Non-pigmented ciliary epithelial cell (primary cell): Measurements from ENCODE around the gene G3BP2.
"Not testable (repeated sequence)": the region's sequence is repeated elsewhere in the genome, so short reads cannot be mapped to it uniquely, and the experiment has no call there.

Source experiments
- DNase-seq: peaks from one replicate; pipeline ENCODE4 v3.0.0-alpha.2; 2010; ENCODE audit warnings: low read depth

Gene G3BP2

DNA sequence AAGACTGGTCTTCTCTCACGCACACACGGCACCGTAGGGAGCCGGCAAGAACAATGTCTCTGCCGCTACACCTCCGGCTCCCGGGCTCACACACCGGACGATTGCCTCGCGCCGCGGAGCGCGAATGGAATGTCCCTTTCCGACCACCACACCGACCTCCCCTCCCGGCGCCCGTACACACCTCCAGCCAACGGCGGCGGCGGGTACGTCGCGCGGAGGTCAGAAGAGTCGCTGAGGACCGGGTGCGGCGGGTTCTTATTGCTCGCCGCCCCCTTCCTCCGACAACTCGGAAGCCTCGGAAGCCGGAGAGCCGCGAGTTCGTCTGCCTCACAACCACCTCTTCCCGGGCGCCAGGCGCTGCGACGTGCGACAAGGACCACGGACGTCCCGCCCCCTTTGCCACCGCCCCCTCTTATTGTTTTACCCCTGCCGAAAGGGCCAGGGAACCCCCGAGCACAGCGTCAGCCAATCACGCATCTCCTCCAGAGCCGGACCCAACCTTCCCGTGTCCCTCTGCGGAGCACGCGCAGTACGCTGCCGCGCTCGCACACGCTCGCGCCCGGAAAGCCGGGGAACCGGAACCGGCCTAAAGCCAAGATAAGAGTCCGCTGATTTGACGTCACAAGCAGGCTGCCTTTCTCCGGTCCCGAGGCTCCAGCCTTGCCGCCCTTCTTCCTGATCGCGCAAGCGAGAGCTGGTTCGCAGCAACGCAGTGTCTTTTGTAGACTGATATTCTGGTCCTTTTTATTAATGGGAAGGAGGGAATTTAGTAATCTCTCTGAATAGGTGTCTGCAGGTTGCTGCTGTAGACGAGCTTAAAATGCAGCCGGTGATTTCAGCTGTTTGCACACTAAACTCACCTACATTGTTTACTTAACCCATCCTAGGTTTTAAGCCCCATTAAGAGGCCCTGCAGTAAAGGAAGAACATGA is at the start of gene G3BP2:
TSS of gene G3BP2 (minus strand) at position 385 of the 932 bp plus-strand sequence. CDS start 11,386 bp downstream, outside the sequence.
- DNase-seq, result peak; percentile 93

DNA sequence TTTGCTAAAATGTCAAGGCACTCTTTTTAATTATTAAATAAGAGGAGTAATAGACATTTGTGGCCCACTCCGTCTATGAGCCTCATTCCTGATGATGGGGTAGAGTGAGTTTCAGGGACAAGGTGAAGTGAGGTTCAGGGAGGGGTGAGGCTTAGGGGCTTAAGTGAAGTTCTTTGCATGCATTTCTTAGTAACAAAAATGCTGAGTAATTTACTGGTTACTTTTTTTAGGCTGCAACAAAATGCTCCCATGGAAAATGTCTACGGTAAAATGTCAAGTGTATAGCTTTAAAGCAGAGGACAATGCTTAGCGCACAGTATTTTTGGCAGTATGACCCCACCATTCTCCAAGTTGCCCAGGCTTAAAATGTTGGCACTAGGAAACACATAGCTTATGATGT is 49.2 kb upstream of the G3BP2 start:
- no peak for DNase-seq

DNA sequence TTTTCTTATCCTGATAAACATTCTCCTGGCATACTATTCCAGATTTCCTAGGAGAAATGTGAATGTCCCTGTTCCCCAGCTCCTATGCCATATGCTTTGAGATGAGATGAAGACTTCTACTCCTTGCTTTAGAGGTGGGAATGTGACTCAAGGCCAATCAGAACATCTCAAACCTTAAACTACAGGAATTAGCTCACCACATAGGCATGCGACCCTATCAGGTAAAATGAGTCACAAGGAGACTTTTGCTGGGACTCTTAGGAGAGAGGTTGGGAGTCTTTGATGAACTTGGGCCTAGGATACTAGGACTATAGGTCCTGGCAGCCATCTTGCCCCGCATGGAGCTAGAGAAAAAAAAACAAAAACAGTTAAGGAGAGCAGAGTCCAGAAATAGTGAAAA is 45.3 kb upstream of the G3BP2 start:
- no peak for DNase-seq

DNA sequence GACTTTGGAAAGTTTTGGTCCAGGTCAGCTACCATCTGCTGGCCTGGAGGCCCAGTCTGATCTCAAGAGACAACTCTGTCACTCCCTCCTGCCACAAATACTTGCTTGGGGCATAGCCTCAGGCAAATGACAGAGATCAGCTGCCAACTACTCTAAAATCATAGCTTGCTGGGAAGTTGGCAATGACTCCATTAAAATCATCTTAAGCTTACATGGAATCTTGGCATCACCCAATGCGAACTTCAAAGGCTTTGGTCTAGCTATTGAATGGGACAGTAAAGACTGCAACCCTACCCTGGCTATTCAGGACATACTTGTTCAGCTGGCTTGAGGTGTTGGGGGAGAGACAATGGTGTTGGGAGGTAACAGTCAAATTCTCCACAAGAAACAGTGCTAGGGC is 44.2 kb upstream of the G3BP2 start:
- DNase-seq, result no peak

DNA sequence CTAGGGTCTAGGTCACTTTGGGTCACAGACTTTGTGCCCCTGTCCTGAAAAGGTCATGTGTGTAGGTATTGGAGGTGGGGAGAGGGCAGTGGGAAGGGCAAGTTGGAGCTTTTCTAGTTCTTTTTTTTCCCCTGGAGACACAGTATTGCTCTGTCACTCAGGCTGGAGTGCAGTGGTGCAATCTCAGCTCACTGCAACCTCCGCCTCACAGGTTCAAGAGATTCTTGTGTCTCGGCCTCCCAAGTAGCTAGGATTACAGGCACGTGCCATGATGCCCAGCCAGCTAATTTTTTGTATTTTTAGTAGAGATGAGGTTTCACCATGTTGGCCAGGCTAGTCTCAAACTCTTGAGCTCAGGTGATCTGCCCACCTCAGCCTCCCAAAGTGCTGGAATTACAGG is 42.8 kb upstream of the G3BP2 start:
- not testable (repeated sequence) for DNase-seq

DNA sequence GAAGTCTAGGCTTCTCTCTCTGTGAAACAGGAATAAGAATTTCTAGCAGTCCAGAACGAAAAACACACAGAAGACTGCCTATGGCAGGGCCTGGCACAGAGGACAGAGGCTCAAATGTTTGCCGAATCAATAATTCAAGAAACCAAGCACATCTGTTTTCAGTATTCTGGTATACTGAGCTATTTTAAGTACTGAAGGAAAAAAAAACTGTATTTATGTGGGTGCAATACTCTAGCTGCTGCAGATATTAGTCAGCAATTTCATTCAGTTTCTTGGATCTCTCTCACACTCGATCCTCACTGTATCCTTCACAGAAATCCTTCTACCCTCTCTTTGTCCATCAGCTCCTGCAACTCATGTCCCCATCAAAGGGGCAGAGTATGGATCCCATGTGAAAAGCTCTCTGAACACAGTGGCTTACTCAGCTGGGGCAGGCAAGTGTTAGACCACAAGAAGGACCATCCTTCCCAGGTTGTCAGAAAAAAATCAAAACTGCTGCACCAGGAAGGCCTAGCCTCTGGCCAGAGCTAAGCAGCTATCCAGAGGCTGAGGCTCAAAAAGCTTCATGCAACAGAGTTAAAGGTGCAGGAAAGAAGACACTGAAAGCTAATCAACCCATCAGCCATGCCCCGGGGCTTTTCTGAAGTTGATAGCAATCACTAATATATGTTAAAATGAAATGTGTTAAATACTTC is 42.0 kb upstream of the G3BP2 start:
- no peak for DNase-seq

DNA sequence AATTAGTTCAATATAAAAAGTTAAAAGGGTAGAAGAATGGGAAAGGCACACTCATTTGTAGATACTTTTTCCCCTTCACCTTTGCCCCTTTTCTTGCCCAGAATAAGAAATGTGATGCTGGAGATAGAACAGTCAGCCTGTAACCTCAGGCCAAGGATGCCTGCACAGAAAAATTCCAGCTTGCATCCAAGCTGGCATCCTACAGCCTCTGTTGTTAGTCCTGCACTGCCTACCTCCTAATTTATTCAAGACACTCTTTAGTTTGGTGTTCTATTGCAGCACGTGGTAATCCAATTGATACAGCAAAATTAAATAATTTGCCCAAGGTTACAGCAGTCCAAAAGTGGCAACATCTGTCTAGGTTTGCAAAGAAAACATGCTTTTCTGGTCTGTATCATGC is 41.5 kb upstream of the G3BP2 start:
- DNase-seq, result no peak

DNA sequence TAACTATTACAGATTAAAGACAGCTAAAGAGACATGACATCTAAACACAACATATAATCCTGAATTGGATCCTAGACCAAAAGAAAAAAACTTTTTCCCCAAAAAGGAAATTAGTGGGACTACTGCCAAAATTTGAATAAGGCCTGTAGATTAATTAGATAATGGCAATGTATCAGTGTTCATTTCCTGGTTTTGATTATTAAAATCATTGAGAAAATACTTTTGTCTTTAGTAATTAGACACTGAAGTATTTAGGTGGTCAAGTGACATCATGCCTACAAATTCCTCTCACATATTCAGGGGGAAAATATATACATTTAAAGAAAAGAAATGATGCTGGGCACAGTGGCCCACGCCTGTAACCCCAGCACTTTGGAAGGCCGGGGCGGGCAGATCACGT is 40.8 kb upstream of the G3BP2 start:
- DNase-seq, result no peak

DNA sequence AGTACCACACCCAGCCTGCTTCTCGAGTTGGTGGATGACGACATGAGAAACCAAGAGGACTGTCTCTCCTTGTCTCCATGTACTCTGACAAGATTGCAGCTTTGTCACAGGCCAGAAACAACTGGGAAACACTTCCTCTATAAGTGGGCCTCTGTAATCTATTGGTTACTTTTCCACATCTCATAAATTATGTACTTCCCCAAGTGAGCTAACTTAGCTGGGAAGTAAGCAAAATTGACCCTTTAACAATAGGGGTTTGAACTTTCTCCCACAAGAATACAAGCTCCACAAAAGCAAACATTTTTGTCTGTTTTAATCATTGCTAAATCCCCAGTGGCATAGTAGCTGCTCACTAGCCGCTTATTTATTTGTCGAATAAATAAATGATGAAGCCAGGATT is 37.0 kb upstream of the G3BP2 start:
- no peak for DNase-seq

DNA sequence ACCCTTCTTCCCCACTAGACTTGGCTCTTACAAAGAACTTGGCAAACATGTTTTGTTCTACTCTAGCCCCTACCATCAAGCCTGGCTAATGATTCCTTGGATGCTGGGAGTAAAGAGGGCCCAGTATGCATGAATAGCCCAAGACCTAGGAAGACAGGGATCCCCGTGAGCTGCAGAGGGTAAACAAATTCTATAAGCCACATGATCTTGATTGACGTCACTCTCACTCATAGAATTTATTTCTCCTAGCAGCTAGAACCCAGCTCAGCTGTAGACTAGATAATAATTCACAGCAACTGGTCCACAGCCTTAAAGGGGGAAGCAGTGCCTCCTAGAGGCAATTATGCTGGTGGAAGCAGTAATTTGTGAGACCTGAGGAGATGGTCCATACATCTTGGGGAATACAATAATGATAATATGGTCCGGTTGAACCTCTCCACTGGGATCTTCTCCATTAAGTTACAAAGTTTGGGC is 35.0 kb upstream of the G3BP2 start:
- no peak for DNase-seq

DNA sequence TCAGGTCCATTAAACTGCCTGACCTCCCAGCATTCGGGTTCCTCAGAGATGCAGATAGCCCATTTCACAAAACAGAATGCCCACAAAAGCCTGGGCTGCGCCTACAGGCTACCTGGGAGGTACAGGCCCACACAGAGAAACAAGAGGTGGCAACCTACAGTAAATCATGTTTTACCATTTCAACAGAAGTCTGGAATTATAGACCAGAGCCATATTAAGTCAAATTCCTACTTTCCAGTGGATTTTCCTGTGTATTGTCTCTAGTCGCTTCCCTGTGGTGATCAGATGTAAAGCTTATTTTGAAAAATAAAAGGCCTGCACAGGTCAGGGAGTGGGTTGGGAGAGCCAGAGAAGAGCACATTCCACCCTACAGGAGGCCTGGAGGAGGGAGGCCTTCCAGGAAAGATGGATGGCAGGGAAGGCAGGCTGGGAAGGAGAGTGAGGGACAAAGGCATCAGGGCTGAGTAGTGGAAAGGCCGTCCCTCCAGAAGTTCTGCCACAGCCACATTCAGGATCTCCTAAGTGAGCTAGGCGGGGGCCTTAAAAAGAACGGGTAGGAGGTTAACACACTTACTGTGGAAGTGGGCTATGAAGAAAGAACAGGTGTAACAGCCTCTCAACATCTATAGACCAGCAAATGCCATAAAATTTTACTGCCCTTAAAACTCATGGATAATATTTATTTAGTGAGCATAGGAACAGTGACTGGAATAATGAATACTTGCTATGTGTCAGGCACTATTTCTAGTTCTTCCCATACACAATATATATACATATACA is 32.2 kb upstream of the G3BP2 start:
- DNase-seq, result no peak

DNA sequence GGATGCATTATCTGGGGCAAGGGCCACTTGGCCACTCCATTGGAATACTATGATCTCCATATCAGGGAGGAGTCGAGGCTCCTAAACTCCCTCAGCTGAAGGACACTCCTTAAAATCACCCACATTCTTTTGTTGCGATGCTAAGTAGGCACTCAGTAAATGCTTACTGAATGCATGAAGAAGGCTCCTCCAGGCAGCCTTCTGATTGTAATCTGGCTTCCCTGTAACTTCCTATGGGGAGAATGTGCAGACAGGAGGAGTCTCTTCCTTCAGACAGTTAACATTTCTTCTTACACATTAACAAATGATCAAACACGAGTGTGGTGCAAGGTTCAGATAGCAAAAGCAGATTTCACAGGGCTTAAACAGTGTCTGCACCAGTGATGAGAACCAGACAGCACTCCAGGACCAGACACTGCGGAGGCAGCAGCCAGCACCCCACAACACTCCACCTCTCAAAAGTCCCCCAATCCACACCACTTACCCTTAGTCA is 29.8 kb upstream of the G3BP2 start:
- DNase-seq, result no peak

DNA sequence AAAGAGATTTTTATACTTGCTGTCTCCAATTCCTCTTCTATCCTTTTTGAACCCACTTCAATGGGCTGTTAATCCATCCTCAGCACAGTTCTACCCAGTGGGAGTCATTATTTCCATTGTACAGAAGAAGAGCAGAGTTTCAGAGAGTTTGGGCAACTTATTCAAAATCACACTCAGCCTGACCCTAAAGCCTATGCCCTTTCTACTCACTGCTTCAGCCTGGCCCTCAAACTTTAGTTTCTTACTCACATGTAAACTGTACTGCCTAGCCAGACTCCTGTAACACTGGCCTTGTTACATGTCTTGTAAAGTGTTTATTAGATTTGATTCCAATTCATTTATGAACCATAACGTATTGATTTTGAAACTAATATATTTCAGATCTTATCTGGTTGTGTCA is 26.1 kb upstream of the G3BP2 start:
- DNase-seq, result no peak

DNA sequence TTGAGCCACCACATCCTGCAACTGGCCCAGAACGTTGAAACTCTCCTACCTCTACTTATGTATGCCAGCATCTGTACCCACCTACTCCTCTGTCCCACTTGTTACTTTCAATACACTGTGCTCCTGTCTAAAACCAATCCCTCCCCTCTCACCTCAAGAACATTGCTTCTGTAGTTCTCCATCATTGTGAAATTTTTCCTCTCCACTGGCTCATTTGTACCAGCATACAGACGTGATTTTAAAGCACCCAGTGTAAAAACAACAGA is 25.7 kb upstream of the G3BP2 start:
- no peak for DNase-seq

DNA sequence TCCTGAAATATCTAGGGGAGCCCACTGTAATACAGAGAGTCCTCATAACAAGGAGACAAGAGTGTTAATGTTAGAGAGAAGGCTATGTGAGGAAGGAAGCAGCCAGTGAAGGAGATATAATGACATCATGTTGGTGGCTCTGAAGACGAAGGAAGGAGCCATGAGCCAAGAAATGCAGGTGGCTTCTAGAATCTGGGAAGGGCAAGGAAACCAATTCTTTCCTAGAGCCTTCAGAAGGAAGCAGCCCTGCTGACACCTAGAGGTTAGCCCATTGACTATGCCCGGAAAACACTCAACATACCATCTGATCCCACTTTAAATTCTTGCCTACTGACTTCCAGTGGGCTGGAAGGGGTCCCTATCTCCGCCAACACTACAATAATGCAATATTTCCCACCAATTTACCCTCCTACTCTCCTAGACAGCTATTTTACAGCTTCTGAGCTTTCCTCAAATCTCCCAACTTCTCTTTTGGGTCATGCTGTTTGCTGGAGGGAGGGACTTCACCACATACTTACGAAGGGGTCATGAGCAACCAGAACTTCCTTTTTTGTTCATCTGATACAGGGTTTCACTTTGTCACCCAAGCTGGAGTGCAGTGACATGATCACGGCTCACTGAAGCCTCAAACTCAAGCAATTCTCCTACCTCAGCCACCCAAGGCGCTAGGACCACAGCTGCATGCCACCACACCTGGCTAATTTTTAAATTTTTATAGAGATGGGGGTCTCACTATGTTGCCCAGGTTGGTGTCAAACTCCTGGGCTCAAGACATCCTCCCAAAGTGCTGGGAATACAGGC is 25.2 kb upstream of the G3BP2 start:
- DNase-seq, result no peak

DNA sequence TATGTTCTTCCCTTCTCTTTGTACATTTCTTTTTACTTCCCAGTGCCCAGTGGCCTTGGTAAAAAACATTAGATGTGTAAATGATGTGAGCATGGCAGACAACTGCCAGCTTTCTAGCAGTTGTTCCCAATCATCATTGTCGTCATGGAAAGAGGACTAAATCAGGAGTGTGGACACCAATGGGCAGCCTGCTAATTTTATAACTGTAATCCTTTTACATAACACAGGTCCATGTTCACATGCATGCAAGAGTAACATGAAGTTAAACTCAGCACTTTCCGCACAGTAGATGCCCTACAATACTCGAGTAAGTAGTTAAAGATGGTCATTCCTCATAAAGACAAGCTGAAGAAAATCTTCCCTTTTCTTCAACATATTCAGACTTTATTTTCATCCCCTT is 23.4 kb upstream of the G3BP2 start:
- DNase-seq, result no peak

DNA sequence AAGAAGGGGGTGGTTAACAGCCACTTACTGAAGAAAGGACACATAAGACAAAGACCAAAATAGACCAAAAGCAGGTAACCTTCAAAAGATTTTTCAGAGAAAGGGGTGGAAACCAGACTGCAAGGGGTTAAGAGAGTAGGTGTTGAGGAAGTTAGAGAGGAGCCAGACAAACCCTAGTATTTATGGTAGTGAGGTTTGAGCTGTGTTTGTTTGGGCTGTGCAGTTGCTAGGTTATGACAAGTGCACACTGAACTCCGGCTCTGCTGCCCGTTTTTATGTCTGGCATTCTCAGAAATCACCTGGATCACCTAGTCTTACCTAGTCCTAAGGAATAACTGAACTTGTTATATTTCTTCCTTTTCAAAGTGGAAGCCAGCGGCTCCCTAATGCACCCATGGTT is 22.9 kb upstream of the G3BP2 start:
- no peak for DNase-seq

DNA sequence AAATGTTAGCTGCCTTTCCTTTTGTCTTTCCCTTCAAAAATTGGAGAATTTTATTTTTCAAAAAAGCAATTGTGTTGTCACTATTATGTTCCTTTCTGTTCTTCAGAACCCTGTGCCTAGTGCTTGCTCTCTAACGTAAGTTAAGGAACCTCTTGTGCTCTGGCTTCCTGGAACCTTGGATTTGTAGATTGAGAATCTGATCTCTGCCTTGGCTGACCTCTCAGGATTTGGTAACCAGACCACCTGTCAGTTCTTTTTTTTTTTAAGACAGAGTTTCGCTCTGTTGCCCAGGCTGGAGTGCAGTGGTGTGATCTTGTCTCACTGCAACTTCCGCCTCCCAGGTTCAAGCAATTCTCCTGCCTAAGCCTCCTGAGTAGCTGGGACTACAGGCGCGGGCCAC is 18.9 kb upstream of the G3BP2 start:
- DNase-seq, result not testable (repeated sequence)

DNA sequence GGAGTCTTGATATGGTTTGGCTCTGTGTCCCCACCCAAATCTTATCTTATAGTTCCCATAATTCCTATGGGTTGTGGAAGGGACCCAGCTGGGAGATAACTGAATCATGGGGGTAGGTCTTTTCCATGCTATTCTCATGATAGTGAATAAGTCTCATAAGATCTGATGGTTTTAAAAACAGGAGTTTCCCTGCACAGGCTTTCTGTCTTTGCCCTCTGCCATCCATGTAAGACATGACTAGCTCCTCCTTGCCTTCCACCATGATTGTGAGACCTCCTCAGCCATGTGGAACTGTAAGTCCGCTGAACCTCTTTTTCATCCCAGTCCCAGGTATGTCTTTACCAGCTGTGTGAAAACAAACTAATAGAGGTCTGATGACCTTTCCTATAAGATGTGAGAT is 13.9 kb upstream of the G3BP2 start:
- not testable (repeated sequence) for DNase-seq

DNA sequence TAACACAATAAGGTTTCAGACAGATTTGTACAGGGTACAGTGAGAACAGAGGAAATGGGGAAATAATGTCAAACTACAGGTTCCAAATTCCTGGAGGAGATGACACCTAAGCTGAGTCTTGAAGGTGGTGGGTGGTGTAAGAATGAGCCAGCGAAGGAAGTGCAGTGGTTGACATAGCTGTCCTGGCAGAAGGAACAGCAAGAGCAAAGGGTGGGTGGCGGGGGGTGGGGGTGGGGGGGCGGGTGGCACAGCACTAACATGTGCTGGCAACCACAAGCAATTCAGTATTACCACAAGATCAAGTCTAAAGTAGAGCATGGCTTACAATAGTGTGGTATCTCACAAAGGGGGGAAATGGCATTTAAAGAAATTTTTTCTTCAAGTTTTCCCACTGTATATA is 13.1 kb upstream of the G3BP2 start:
- DNase-seq, result no peak

DNA sequence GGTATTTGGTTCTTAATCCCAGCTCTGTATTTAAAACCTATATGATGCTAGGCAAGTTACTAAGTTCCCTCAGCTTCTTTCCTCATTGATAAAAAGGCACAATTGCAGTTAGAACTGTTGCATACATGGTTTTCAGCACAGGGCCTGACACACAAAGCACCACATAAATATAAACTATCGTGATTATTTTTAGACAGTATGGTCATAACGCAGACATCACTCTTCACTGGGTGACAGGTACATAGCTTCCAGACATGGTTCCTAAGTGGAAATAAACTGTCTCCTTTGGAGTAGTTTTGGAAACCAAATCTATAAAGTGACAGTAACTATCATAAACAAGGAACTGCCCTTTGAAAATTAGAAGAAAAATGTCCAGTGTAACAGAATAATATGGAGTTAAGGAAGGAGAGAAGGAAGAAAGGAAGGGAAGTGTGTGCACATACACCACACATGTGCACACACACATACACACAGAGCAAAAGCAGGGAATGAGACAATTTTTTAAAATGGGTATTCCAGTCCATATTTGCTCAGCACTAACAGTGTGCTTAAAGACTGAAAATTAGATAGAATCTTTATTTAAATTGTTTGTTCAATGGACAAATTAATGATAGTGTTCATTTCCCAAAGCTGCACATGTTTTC is 12.5 kb upstream of the G3BP2 start:
- no peak for DNase-seq
